LoVo (cell line): ENCODE results near the gene PID1.

ENCODE experiments used
- DNase-seq: peaks from one replicate; pipeline ENCODE4 v3.0.0-alpha.2; 2016; ENCODE audit warnings: low spot score

PID1 gene

DNA sequence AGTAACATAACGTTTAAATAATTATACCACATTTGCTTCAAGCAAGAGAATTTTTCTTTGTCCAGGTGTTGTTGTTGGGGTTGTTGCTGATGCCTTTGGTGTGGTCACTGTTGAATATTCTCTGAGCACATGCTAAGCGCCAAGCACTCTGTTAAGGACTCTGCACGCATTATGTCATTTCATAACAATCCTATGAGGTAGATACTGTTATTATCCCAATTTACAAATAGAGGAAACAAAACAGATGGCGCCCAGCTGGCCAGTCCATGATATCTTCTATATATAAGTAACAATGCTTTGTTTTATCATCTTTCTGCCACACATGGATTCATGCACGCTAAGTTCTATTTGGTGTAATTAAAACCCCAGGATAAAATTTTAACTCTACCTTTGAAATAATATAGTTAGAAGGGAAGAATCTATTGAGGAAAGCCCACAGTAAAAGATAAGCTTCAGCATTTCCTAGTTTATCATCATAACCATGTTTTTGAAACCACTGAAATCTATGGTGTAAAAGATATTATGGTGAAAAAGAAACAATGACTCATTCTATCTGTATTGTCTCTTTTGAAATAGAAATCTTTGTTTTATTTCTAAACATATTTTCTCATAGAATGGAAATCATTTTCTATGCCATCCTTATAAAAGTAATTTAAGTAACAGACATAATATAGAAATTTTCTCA, 199.7 kb downstream of the PID1 start:
- no peak for DNase-seq

DNA sequence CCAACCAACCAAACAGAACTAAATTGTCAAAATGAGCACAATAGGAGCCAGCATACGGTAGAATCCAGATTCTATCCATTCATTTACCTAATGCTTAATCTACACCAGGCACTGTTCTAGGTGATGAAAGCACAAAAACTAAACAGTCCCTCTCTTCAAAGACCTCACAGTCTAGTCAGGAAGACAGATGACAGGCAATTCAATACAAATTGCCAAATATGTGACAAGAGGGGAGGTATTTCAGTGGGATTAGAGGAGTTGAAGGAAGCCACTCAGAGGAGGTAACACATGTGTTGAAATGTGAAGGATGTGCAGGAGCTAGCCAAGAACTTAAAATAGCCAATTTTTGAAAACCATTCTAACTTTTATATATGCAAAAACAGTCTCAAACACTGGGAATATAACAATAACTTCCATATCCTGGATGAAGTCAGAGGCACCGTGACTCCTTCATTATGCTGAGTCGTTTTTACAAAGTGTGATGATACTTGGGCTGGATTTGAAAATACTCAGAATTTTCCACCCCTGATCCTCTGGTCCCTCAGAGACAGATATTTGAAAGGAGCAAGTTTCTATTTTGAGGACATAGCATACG, 204.9 kb downstream of the PID1 start:
- no peak for DNase-seq

DNA sequence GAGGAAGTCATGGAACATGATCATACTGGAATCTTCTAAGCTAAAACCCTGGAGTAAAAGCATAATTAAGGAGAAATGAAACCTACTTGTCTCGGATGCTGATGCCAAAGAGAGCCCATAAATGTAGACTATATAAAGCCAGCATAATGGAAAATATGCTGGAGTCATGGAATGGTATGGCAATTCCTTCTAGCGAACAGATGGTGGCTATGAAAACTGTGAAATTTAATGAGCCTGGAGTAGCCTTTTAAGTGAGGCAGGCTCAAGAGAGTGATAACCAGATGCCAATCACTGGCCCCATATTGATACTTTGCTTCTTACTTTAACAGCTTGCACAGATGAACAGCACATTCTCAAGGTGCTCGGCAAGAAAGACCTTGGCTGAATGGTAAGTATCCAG, 206.3 kb downstream of the PID1 start:
- no peak for DNase-seq

DNA sequence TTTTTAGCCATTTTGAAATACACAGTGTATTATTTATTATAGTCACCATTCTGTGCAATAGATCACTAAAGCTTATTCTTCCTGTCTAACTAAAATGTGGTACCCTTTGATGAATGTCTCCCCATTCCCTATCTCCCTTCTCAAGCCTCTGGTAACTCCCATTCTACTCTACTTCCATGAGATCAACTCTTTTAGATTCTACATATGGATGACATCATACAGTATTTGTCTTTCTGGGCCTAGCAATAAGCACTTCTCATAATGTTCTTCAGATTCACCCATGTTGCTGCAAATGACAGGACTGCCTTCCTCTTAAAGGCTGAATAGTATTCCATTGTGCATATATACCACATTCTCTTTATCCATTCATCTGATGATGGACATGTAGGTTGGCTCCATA, 210.9 kb downstream of the PID1 start:
- DNase-seq = no peak

DNA sequence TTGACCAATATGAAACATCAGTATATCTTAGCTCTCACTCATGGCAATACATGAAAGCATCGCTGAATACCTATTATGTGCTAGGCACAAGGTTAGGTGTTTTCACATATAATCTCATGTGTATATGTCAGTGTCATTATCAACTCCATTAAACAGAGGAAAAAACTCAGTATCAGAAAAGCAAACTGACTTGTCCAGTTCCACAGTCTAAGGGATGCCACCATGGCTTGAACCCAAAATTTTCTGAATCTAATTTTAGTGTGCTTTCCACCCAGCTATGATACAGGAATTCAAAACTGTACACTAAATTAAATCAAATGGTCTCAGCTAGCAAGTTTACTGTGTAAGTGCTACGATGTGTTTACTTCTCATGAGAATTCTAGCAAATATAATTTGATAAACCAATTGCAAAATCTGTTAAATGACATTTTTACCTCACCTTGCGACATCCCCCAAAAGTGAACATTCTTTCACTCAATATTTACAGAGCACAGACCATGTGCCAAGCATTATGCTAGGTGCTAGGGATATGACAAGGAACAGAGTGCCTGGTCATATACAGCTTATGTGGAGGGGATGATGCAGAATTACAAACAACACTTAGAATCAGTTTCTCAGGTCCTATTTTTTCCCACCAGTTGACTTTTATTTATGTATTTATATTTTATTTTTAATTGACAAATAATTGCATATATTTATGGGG, 211.6 kb downstream of the PID1 start:
- no peak for DNase-seq

DNA sequence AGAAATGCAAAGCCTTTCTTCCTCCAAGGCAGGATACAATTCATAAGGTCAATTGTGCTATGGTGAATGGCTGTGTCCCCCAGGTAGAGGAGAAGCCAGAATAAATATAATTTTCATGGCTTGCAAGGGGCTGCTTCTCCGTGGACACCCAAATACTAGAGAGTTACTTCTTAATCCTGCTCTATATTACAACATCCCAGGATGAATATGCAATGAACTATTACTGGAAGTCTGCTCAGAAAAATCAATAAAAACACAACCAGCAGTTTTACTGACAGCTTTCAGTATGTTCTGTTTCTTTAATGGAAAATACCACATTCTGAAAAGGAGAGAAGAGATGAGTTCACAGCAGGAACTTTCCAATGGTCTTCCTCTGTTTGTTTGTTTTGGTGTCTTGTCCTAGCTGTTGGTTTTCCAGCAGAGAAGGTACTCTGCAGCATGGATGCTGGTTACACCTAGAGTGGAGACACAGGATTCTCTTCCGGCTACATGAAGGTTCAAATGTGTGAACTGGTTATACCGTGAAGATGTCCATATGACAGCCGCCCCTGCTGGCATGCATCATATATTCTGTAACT, 213.0 kb downstream of the PID1 start:
- no peak for DNase-seq

DNA sequence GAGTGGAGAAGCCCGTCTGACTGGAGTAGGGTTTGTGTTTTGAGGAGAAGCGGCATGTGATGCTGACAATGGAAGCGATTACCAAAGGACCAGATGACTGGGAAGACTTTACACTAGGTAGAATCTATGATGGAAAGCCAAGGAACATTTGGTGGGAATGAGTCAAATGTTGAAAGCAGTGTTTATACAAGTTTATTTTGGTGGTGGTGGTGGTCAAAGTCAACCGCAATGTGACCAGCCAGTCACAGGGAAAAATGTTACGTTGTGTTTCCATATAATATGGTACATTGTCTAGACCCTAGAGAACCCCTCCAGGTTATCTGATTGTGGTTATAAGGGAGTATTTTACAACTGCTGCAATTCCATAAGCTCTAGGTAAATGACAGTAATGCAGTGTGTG, 216.8 kb downstream of the PID1 start:
- no peak for DNase-seq

DNA sequence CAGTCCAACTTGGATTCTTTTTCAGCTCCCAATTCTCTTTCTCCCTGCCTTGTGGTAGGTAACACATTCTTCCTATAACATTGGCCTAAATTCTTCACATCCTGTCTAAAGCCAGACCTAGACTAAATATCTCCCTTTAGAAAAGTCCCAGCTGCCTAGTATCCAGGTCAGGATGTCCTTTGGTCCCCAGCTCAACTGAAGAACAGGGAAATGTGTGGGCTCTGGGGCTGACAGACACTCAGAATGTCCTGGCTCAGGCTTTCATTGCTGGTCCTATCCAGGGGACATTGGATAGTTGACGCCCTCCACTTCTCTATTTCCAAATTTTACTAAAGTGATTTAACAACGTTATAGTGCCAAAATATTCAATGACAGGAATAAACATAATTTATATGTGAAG, 219.3 kb downstream of the PID1 start:
- DNase-seq = no peak

DNA sequence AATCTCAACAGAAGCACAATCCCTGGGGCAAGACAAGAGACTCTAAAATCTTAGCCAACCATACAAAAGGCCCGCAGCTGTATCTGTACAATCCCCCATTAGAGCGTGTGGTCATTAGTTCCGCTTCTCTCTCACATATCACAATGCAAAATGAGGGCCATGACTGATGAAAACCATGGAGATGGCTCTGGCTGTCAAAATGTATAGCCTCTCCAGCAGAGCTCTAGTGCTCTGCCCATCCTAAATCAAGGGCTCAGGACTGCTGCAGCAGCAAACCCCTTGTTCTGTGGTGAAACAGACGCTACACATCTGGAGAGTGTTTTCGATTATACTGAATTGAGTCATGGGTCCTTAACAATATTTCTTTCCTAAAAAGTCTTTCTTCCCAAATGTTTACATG, 221.0 kb downstream of the PID1 start:
- DNase-seq = no peak

DNA sequence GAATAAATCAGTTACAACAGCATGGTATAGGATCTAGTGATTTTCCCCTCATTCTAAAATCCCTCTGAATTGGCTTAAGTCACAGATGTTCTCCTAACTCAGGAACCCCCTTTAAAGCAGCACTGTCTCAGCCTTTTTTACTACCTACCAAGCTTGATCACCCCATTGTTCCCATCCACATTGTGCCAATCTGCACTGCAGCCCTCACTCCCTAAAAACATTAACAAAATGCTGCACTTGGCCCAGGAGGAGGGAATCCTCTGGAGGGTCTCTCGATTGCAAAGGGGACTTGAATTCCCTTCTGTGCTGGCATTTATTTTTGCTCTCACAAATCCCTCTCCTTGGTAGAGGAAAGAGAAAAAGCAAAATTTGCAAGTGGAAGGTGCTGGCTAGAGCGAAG, 223.0 kb downstream of the PID1 start:
- DNase-seq = no peak

DNA sequence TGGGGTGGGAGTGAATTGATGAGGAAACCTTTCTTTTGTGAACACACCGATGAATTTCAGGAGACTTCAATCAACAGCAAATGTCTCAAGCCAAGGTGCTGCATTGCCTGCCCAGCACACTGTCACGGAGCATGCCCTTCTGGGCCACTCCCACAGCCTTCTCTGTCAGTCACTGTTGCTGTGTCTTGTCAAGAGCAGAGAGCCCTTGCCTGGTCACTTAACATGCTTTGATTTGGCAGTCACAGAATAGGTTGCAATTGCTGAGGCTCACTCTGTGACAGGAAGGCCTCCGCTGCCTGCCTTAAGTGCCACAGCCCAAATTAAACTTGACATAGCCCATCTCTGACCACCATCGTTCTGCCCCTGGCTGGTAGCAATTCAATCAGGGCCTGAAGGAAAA, 225.4 kb downstream of the PID1 start:
- no peak for DNase-seq

DNA sequence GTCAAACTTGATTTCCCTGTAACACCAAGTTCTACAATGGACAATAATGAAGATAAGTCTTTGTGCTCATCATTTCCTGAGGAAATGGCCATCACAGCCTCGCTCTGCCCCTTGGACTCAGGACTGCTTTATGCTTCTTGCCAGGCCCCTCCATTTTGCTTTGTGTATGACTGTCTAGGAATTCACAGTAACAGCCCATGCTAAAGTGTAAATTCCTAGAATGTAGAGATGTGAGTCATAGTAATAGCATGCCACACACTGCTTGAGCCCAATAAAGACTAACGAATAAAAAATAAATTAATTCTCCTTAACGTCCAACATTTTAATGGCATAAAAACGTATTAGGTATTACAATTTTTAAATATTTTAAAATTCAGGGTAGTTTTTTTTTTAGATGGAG, 226.5 kb downstream of the PID1 start:
- no peak for DNase-seq

DNA sequence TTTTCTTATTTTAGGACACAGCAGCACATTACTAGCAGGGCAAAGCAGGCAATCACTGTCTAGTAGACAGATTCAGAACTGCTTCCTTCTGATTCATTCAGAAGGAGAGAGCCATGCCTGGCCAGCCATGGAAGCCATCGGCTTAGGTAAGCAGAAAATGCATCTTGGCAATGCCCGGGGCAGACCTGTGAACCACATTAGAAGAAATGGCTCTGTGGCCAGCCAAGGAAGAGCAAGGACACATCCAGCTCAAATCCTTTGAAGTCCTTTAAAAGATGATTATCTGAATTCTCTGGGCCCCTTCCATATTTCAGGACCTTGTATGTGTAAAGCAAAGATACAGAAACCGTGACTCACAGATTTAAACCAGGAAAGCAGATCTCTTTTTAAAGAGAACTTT, 227.4 kb downstream of the PID1 start:
- DNase-seq = peak; percentile 29

DNA sequence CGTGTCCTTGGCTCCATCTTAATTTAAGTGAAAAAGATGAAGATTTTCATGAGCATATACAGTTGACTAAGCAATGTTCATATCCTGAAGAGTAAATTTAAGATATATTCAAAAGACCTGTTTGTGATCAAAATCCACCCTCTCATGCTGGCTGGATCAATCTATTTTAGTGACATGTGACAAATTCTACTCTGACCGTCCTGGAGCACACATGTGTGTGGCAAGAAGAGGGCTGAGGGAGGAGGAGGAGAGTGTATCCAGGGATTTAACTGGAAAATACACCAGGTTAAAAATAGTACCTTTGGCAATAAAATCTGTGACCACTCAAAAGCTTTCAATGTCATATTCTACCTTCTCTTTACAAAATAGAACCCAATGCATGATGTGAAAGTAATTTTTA, 228.7 kb downstream of the PID1 start:
- DNase-seq = no peak

DNA sequence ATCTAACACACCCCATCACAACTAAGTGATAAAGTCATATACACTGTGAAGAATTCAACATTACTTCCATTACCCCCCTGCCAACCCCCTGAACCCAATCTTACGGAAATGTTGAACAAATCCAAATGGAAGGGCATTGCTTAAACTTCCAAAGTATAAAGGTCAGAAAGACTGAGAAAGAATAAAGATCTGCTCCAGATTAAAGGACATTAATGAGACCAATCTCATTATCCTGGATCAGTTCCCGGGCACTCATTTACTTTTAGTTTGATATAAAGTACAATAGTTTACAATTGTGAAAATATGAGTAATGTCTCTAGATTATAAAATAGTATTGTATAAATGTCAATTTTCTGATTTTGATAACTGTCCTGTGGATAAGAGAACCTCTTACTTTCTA, 229.4 kb downstream of the PID1 start:
- DNase-seq = no peak

DNA sequence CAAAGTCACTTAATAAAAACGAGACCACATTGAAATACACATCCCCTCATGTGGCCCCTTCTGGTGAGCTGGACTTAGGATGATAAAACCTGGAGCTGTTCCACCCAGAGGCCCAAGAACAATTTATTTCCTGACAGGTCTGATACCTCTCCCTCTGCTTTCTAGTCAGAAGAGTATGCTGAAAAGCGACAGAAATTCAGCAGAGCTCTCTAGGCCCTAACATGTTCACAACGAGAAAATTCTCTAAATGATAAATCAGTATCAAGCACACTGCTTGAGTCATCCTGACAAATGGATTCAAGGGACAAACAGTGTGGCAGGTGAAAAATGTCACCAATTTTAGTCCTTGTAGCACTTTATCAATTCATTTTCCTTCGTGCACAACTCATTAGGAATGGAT, 233.5 kb downstream of the PID1 start:
- DNase-seq = no peak

DNA sequence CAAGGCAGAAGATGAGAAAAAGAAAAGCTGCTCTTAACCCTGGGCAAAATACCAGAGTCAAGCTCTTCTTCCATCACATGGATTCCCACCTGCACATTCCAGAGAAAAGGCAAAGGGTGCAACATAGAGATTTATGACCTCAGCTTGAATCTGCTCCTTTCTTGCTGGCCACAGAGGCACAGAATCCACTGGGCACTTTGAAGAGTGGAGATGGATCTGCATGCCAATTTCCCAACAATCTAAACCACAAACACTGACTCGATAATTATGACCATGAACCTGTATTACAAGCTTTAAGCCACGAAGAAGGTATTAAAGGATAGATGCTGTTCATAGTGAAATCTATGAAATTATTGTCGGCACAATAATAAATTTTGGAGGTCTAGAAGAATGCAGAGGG, 237.3 kb downstream of the PID1 start:
- DNase-seq = no peak

DNA sequence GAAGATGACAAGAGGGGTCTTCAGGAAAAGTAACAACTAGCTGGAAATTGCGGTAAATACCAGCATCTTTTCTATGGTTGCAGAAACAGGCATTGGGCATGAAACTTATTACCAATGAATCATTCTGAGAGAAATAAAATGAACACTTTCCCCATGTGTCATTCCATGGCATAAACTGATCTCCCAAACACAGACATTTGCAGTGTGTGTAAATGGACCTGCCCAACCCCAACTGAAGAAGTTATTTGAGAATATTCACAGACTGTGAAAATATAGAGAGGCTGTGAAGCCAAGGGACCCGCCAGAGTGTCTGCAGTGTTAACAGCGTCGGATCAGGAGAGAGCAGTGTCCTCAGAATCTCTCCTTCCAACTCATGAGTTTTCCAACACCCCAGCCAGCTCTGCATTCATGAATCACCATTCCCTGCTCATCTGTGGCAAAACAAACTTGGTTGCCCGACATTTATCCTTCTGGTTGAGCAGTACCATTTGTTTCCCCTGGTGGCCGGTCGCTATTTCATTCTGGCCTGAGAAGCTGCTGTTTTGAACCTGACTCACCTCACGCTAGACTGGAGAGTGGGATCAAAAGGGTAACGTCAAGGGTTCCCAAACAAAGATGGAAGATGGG, 238.4 kb downstream of the PID1 start:
- DNase-seq = no peak

DNA sequence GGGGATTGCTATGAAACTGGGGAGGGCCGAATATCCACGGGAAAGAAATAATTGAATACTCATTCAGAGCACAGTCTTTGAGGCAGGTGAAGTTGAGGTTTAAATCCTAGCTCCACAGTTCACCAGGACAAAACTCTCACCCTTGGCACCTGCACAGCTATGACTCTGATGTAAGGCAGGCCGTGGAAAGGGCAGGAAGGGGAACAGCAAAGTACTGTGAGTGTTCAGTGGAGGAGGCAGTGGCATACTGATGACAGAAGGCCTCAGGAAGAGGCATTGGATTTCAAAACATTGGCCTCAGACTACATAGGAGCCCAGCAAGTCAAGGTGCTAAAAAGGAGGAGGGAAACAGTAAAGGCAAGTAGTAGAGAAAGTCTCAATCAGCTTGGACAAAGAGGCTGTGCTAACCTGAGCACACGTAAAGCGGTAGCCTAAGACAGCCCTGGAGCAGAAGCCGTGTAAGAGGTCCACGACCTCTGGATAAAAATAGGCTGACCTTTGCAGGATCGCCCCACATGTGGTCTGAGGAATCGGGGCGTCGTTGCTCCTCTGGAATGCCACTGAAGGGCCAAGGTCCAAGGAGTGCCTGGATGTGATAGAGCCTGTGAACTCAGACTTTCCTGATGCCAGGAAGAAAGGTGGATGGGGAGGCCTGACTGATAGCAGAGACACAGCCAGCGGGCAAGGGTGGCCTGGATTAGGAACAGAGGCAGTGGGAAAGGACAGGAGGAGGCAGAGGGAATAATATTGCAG, 243.6 kb downstream of the PID1 start:
- no peak for DNase-seq

DNA sequence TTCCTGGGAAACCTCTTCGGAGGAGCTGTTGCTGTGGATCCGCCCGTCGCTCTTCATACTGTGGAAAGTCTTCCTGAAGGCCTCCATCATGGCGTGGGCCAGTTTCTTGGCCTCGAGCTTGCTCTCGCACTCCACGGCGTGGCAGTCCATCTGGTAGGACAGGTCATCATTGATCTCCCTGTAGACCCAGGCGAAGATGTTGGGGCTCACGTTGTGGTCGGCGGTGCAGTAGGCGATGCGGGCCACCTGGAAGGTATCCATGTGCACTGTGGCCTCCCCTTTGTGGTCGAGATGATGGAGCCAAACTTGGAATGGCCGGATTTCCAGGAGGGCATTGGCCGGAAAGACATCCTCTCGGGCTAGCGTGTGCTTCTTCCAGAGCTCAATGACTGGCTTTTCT, 245.4 kb downstream of the PID1 start:
- no peak for DNase-seq

DNA sequence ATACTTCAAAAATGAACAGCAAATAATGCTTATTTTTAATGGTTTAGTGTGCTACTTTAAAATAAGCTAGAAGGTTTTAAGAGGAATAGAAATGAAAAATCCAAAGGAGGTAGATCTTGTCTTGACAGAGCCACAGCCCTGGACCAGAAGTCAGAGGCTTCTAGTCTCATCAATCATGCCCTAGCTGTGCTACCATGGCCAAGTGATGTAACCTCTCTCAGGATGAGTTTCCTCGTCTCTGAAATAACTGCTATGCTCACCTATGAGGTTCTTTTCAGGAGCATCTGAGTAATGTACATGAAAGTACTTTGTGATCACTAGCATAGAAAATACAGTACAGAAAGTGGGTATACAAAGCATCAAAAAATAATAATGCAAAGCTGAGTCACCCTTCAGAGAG, 248.4 kb downstream of the PID1 start:
- no peak for DNase-seq

DNA sequence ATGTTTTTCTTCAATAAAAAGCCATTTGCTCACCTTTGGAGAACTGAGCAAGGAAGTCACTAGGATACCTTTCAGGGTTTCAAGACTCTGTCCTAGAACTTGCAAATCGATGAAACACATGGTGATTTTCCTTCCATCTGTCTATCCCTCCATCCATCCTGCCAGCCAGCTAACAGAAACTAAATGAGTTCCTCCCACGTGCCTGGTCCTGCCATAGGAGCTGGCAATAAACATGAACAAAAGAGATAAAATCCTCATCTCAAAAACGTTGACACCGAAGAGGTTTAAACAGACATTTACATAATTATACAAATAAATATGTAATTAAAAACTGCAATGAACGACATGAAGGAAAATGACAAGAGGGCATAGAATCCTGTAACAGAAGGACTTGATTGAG, 249.0 kb downstream of the PID1 start:
- no peak for DNase-seq
